Astrocyte (in vitro differentiated cells and primary cell): ENCODE data around the gene ADAM30. TPM values are rescaled to one million over a fixed set of nuclear protein-coding genes. Genes with fewer than 3 reads are reported as not detected.

Source experiments
- DNase-seq: peaks from one replicate; pipeline ENCODE4 v3.0.0-alpha.2; 2010; ENCODE audit warnings: low read depth
- FAIRE-seq: peaks from 2 replicates; lab custom pipeline; 2011; peaks lifted over from hg19 to GRCh38; lab: Jason Lieb, UNC
- H2AFZ ChIP-seq: 2 replicates; pipeline ENCODE4 v1.6.0; 2012; ENCODE audit warnings: low read depth, low read length, inconsistent platforms
- H3K27ac ChIP-seq: 2 replicates; pipeline ENCODE4 v1.5.1; 2011; ENCODE audit warnings: low read depth, low read length, inconsistent platforms
- H3K27me3 ChIP-seq: 2 replicates; pipeline ENCODE4 v1.6.0; 2011; ENCODE audit warnings: low read length, inconsistent platforms; ENCODE audit not compliant: insufficient read depth
- H3K36me3 ChIP-seq: 2 replicates; pipeline ENCODE4 v1.5.1; 2011; ENCODE audit warnings: low read length, inconsistent platforms; ENCODE audit not compliant: insufficient read depth
- H3K4me1 ChIP-seq: 2 replicates; pipeline ENCODE4 v1.5.1; 2011; ENCODE audit warnings: low read length, inconsistent platforms; ENCODE audit not compliant: insufficient read depth
- H3K4me2 ChIP-seq: 2 replicates; pipeline ENCODE4 v1.6.0; 2012; ENCODE audit warnings: low read length, inconsistent platforms
- H3K4me3 ChIP-seq: 2 replicates; pipeline ENCODE4 v1.5.1; 2011; ENCODE audit warnings: low read depth, mild to moderate bottlenecking, low read length, inconsistent platforms; ENCODE audit not compliant: insufficient read depth
- H3K79me2 ChIP-seq: 2 replicates; pipeline ENCODE4 v1.6.0; 2012; ENCODE audit warnings: mild to moderate bottlenecking, low read length, inconsistent platforms; ENCODE audit not compliant: insufficient read depth
- H3K9ac ChIP-seq: 2 replicates; pipeline ENCODE4 v1.6.0; 2012; ENCODE audit warnings: mild to moderate bottlenecking, low read length, inconsistent platforms
- H3K9me3 ChIP-seq: 2 replicates; pipeline ENCODE4 v1.5.1; 2012; ENCODE audit warnings: low read depth, mild to moderate bottlenecking, low read length, inconsistent platforms; ENCODE audit not compliant: insufficient read depth
- H4K20me1 ChIP-seq: 2 replicates; pipeline ENCODE4 v1.6.0; 2012; ENCODE audit warnings: low read length, inconsistent platforms; ENCODE audit not compliant: insufficient read depth
- H3K27ac Mint-ChIP-seq: one replicate; pipeline ENCODE4 v1.8.0; 2021; ENCODE audit warnings: mild to moderate bottlenecking, mixed read lengths; ENCODE audit not compliant: unreplicated experiment
- H3K27me3 Mint-ChIP-seq: one replicate; pipeline ENCODE4 v1.8.0; 2021; ENCODE audit warnings: low read depth, mixed read lengths; ENCODE audit not compliant: unreplicated experiment
- H3K36me3 Mint-ChIP-seq: one replicate; pipeline ENCODE4 v1.8.0; 2021; ENCODE audit warnings: low read depth, mixed read lengths; ENCODE audit not compliant: unreplicated experiment
- H3K4me1 Mint-ChIP-seq: one replicate; pipeline ENCODE4 v1.8.0; 2021; ENCODE audit warnings: low read depth, mixed read lengths; ENCODE audit not compliant: unreplicated experiment
- H3K4me3 Mint-ChIP-seq: one replicate; pipeline ENCODE4 v1.8.0; 2021; ENCODE audit warnings: mild to moderate bottlenecking, moderate library complexity, mixed read lengths; ENCODE audit not compliant: unreplicated experiment
- H3K9me3 Mint-ChIP-seq: one replicate; pipeline ENCODE4 v1.8.0; 2021; ENCODE audit warnings: mild to moderate bottlenecking, mixed read lengths; ENCODE audit not compliant: unreplicated experiment
- EZH2 ChIP-seq: IDR thresholded peaks from 2 replicates; pipeline ENCODE4 v1.6.1; 2012; ENCODE audit warnings: mild to moderate bottlenecking, low read length, inconsistent platforms; ENCODE audit not compliant: insufficient read depth
- total RNA-seq: library from RNA; stranded (reverse); gene quantifications from 2 replicates; pipeline ENCODE4 v1.2.1, GENCODE V29; 2021
- TF ChIP-seq, protein P1 (sequence below): IDR thresholded peaks from 2 replicates; pipeline ENCODE4 v1.5.1; 2011; ENCODE audit warnings: low read depth, mild to moderate bottlenecking, inconsistent platforms, low read length, moderate library complexity; ENCODE audit not compliant: insufficient read depth

The ADAM30 gene
- total RNA-seq, 1 donor from 2014 or later = not detected

DNA sequence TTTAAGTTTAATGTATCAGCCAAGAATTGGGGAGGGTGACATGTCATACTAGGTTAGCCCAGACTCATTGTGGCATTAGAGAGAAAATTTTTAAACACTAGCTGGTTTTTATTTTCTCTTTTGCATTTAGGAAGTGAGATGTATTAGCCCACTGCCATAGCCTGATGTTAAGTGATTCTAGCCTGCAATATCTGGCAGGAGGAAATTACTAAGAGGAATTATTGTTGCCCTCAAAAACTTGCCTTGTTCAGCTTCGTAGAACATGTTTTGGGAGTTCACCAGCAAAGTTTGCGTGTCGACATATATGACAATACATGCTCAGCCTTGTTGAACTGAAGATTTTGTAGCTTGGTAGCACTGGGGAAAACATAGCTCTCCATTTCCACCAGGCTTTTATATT is 12.5 kb downstream of the ADAM30 start:
- H3K4me3 ChIP-seq = no peak overlapping the region
- TF ChIP-seq EZH2 = no peak
- TF ChIP-seq, protein P1, sequence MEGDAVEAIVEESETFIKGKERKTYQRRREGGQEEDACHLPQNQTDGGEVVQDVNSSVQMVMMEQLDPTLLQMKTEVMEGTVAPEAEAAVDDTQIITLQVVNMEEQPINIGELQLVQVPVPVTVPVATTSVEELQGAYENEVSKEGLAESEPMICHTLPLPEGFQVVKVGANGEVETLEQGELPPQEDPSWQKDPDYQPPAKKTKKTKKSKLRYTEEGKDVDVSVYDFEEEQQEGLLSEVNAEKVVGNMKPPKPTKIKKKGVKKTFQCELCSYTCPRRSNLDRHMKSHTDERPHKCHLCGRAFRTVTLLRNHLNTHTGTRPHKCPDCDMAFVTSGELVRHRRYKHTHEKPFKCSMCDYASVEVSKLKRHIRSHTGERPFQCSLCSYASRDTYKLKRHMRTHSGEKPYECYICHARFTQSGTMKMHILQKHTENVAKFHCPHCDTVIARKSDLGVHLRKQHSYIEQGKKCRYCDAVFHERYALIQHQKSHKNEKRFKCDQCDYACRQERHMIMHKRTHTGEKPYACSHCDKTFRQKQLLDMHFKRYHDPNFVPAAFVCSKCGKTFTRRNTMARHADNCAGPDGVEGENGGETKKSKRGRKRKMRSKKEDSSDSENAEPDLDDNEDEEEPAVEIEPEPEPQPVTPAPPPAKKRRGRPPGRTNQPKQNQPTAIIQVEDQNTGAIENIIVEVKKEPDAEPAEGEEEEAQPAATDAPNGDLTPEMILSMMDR = no peak
- no peak for DNase-seq
- peaks cover 13% of the 10 kb centered on the region for H3K27me3 Mint-ChIP-seq
- no peak overlapping the region for H3K9ac ChIP-seq
- H3K4me3 Mint-ChIP-seq = no peak overlapping the region
- no peaks in the 10 kb centered on the region for H3K4me1 Mint-ChIP-seq
- H3K36me3 Mint-ChIP-seq = no peaks in the 10 kb centered on the region
- H3K27ac ChIP-seq = no peak overlapping the region
- no peaks in the 10 kb centered on the region for H4K20me1 ChIP-seq
- no peak overlapping the region for H2AFZ ChIP-seq
- no peaks in the 10 kb centered on the region for H3K9me3 ChIP-seq
- H3K27ac Mint-ChIP-seq = no peak overlapping the region
- H3K4me1 ChIP-seq = no peaks in the 10 kb centered on the region
- H3K27me3 ChIP-seq = peaks cover 3% of the 10 kb centered on the region
- H3K4me2 ChIP-seq = no peak overlapping the region
- H3K79me2 ChIP-seq = no peaks in the 10 kb centered on the region
- no peak for FAIRE-seq
- no peaks in the 10 kb centered on the region for H3K36me3 ChIP-seq
- peaks cover 6% of the 10 kb centered on the region for H3K9me3 Mint-ChIP-seq

DNA sequence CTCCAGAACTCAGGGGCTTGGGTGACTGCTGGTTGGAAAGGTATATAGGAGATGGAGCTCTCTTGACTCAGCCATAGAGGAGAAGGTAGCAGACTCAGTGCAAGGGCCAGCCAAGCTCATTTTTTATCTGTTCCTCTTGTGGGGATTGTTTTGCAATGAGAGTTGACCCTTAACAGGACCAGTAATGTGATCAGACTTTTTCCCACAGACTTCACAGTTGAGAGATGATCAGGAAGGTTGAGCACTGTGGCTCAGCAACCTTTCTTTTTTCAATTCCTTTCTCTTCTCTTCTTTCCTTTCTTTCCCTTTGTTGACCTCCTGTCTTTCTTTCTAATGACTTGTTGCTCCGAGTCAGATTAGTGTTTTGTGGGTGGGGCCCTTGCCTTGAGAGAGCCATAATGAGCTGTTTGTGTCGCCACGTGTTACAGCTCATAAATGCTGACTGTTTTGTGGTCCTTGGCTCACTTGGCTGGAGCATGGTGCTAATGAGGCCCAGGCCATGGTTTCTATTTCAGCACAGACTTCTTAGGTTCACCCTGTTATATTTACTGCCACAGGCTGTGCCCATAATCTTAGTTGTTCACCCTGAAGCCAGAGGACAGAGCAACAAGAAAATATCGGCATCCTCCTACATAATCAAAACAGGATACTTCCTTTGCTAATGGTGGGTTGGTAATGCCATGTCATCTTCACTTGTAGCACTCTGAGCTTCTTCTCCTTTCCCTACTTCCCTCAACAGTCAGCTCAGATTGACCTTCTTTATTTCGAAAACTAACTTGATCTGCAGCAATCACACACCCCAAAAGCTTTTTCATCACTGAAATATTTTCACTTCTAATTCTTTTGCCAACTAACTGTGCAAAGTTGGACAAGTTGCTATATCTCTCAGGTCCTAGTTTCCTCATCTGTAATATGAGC is 13.9 kb downstream of the ADAM30 start:
- Histone ChIP-seq H3K4me1 (no peaks in the 10 kb centered on the region), H3K9ac (no peak overlapping the region), H4K20me1 (no peaks in the 10 kb centered on the region), H3K9me3 (no peaks in the 10 kb centered on the region), H3K27me3 (peaks cover 3% of the 10 kb centered on the region), H3K27ac (no peak overlapping the region), H3K4me2 (no peak overlapping the region), H2AFZ (no peak overlapping the region), H3K79me2 (no peaks in the 10 kb centered on the region), H3K4me3 (no peak overlapping the region), H3K36me3 (no peaks in the 10 kb centered on the region)
- Mint-ChIP-seq H3K9me3 (no peaks in the 10 kb centered on the region), H3K4me1 (no peaks in the 10 kb centered on the region), H3K27ac (no peak overlapping the region), H3K4me3 (no peak overlapping the region), H3K36me3 (no peaks in the 10 kb centered on the region), H3K27me3 (peaks cover 13% of the 10 kb centered on the region)
- TF ChIP-seq, protein P1 = no peak
- no peak for TF ChIP-seq EZH2
- no peak for DNase-seq
- no peak for FAIRE-seq
